HG03520 (cell line): ENCODE measurements around the gene TARM1.

Source experiments
- ATAC-seq: cut with Tn5 transposase; IDR thresholded peaks from one replicate; pipeline ENCODE4 v1.9.1; 2021; ENCODE audit warnings: mild to moderate bottlenecking, moderate library complexity; ENCODE audit not compliant: unreplicated experiment

The TARM1 gene

GRCh38 chr19:54035215-54036178, 45.7 kb downstream of the TARM1 start:
- ATAC-seq, result no peak

GRCh38 chr19:54030895-54031586, 50.1 kb downstream of the TARM1 start:
- ATAC-seq, result no peak

GRCh38 chr19:54029930-54030490, 51.2 kb downstream of the TARM1 start:
- no peak for ATAC-seq

- ATAC-seq, result no peak
These were observed 51.9 kb downstream of the TARM1 start for GRCh38 chr19:54029301-54029700.

GRCh38 chr19:54026656-54027055, 54.5 kb downstream of the TARM1 start:
- ATAC-seq, result no peak

GRCh38 chr19:54024660-54025059, 56.5 kb downstream of the TARM1 start:
- no peak for ATAC-seq

GRCh38 chr19:54023191-54023590, 58.0 kb downstream of the TARM1 start:
- no peak for ATAC-seq

GRCh38 chr19:54021932-54022331, 59.2 kb downstream of the TARM1 start:
- no peak for ATAC-seq

GRCh38 chr19:54021363-54021762, 59.8 kb downstream of the TARM1 start:
- no peak for ATAC-seq
